HFFc6 (cell line): ENCODE data around the gene ELAVL2. TPM values are rescaled to one million over a fixed set of nuclear protein-coding genes. Genes with fewer than 3 reads are reported as not detected.

ENCODE experiments used
- DNase-seq: peaks from one replicate; pipeline ENCODE4 v3.0.0-alpha.2; 2018
- H3K27ac Mint-ChIP-seq: 2 replicates; pipeline ENCODE4 v1.8.0; 2020; ENCODE audit warnings: mild to moderate bottlenecking, mixed read lengths
- H3K27me3 Mint-ChIP-seq: 2 replicates; pipeline ENCODE4 v1.8.0; 2021; ENCODE audit warnings: mild to moderate bottlenecking, moderate library complexity, mixed read lengths; ENCODE audit not compliant: insufficient read depth
- H3K36me3 Mint-ChIP-seq: 2 replicates; pipeline ENCODE4 v1.8.0; 2021; ENCODE audit warnings: low read depth, mixed read lengths
- H3K4me1 Mint-ChIP-seq: 2 replicates; pipeline ENCODE4 v1.8.0; 2020; ENCODE audit warnings: low read depth, mixed read lengths
- H3K4me3 Mint-ChIP-seq: 2 replicates; pipeline ENCODE4 v1.8.0; 2020; ENCODE audit warnings: mild to moderate bottlenecking, moderate library complexity, mixed read lengths
- H3K9me3 Mint-ChIP-seq: 2 replicates; pipeline ENCODE4 v1.8.0; 2020; ENCODE audit warnings: mild to moderate bottlenecking, mixed read lengths
- total RNA-seq, 6 experiments: library from RNA; stranded (reverse); fragmentation: NEBNext Ultra II Directional; extraction: Animal tissue kit (Norgen Biotek cat#: 25700); gene quantifications; 2 replicates in 1 of 6; 3 replicates in 5 of 6; pipeline ENCODE4 v1.2.3, GENCODE V29; 2021
- TF ChIP-seq, protein P1 (sequence below): fragments of 200-600 bp; sonication (generic); IDR thresholded peaks from 2 replicates; pipeline ENCODE4 v1.5.0; 2021; ENCODE audit warnings: antibody characterized with exemption, mild to moderate bottlenecking

Gene ELAVL2
- total RNA-seq, 6 experiments from 2014 or later: not detected

DNA sequence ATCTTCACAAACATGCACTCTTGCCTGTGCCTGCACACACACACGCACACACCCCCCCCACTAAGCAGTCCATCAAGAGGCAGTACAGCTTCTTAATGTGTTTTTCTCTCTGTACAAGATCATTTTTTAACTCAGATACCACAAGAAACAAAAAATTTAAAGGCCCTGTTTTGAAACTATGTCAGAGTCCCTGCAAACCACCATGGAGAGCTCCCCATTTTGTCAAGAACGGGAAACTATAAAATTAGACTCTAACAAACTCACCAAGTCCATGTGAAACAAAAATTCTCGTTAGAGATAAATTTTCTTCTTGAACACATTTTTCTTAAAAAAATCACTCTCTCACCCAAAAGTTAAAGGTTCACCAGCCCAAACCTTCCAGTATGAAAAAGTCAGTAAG lies 86.3 kb downstream of the ELAVL2 start:
- H3K27ac Mint-ChIP-seq: no peak overlapping the region
- no peak for DNase-seq
- H3K27me3 Mint-ChIP-seq: no peaks in the 10 kb centered on the region
- peaks cover 9% of the 10 kb centered on the region for H3K36me3 Mint-ChIP-seq
- no peak overlapping the region for H3K4me3 Mint-ChIP-seq
- peaks cover 29% of the 10 kb centered on the region for H3K9me3 Mint-ChIP-seq
- no peaks in the 10 kb centered on the region for H3K4me1 Mint-ChIP-seq
- TF ChIP-seq, protein P1, sequence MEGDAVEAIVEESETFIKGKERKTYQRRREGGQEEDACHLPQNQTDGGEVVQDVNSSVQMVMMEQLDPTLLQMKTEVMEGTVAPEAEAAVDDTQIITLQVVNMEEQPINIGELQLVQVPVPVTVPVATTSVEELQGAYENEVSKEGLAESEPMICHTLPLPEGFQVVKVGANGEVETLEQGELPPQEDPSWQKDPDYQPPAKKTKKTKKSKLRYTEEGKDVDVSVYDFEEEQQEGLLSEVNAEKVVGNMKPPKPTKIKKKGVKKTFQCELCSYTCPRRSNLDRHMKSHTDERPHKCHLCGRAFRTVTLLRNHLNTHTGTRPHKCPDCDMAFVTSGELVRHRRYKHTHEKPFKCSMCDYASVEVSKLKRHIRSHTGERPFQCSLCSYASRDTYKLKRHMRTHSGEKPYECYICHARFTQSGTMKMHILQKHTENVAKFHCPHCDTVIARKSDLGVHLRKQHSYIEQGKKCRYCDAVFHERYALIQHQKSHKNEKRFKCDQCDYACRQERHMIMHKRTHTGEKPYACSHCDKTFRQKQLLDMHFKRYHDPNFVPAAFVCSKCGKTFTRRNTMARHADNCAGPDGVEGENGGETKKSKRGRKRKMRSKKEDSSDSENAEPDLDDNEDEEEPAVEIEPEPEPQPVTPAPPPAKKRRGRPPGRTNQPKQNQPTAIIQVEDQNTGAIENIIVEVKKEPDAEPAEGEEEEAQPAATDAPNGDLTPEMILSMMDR: no peak

DNA sequence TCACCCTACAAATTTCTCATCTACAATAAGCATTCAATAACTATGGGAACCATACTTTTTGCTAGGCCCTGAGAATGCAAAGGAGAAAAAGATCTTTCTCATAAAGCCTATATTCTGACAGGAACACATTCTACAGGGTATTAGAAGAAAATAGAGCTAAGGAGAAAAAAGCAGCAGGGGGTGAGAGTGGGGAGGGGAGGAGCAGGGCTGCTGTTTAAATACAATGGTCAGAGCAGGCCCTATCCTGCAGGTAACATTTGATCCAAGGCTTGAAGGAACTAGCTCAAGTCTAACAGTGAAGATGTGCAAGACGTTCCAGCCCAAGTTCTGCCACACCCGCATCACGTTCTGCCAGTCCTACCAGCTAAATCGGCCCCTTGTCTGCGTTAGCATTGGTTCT lies 89.7 kb downstream of the ELAVL2 start:
- Mint-ChIP-seq H3K4me3 (no peak overlapping the region), H3K27ac (no peak overlapping the region), H3K36me3 (peaks cover 9% of the 10 kb centered on the region), H3K4me1 (no peaks in the 10 kb centered on the region), H3K9me3 (peaks cover 29% of the 10 kb centered on the region), H3K27me3 (no peaks in the 10 kb centered on the region; the same call in 1 of the 2 replicates)
- TF ChIP-seq, protein P1: no peak
- no peak for DNase-seq

- no peaks in the 10 kb centered on the region for H3K4me1 Mint-ChIP-seq
- peaks cover 24% of the 10 kb centered on the region for H3K9me3 Mint-ChIP-seq
- TF ChIP-seq, protein P1: no peak
- DNase-seq: no peak
- H3K27me3 Mint-ChIP-seq: no peaks in the 10 kb centered on the region; the same call in 1 of the 2 replicates
- no peak overlapping the region for H3K27ac Mint-ChIP-seq
- peaks cover 9% of the 10 kb centered on the region for H3K36me3 Mint-ChIP-seq
- no peak overlapping the region for H3K4me3 Mint-ChIP-seq
Measured at GRCh38 chr9:23733495-23734078, 92.5 kb downstream of the ELAVL2 start.

- Mint-ChIP-seq H3K27me3 (no peaks in the 10 kb centered on the region; the same call in 1 of the 2 replicates), H3K4me3 (no peak overlapping the region), H3K9me3 (peaks cover 14% of the 10 kb centered on the region), H3K4me1 (no peaks in the 10 kb centered on the region), H3K27ac (no peak overlapping the region), H3K36me3 (no peaks in the 10 kb centered on the region; the same call in 1 of the 2 replicates)
- TF ChIP-seq, protein P1: no peak
- DNase-seq: no peak
Measured at GRCh38 chr9:23731353-23731752, 94.7 kb downstream of the ELAVL2 start.

DNA sequence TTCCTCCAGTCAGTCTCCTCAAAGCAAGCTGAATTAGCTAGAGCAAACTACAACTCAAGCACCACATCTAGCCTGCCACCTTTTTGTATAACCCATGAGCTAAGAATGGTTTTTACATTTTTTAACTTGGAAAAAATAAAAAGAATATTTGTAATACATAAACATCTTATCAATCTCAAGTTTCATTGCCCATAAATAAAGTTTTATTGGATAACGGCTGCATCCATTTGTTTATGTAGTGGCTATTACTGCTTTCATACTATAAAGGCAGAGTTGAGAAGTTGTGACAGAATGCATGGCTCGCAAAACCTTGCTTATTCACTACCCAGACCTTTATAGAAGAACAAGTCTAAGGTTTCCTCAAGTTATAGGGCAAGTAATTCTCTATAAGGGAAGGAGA lies 95.7 kb downstream of the ELAVL2 start:
- Mint-ChIP-seq H3K4me1 (no peaks in the 10 kb centered on the region), H3K27ac (no peak overlapping the region), H3K4me3 (no peak overlapping the region), H3K36me3 (no peaks in the 10 kb centered on the region; the same call in 1 of the 2 replicates), H3K9me3 (peaks cover 11% of the 10 kb centered on the region), H3K27me3 (no peaks in the 10 kb centered on the region; the same call in 1 of the 2 replicates)
- DNase-seq: no peak
- TF ChIP-seq, protein P1: no peak
